SK-N-SH (cell line): ENCODE results near the gene CYP4F3. TPM values are rescaled to one million over a fixed set of nuclear protein-coding genes. Genes with fewer than 3 reads are reported as not detected.
"Not testable (repeated sequence)": the region's sequence is repeated elsewhere in the genome, so short reads cannot be mapped to it uniquely, and the experiment has no call there.

Experiments used
- CTCF ChIA-PET: fragments of 300-600, 350-600 bp; formaldehyde crosslinking; extraction: SDS; loops from one replicate; lab custom pipeline; 2021; lab: Yijun Ruan, JAX
- POLR2A ChIA-PET: fragments of 350-600 bp; sonication (Branson Sonifier 250); formaldehyde crosslinking; extraction: SDS; loops from one replicate; lab custom pipeline; 2020; ENCODE audit warnings: antibody characterized with exemption, inconsistent platforms; lab: Yijun Ruan, JAX
- DNase-seq: peaks from one replicate; pipeline ENCODE4 v3.0.0; 2012
- H2AFZ ChIP-seq: fragments of 200-600 bp; sonication (generic); 2 replicates; pipeline ENCODE4 v1.8.1; 2016; ENCODE audit warnings: antibody characterized with exemption, mild to moderate bottlenecking, low read depth
- H3F3A ChIP-seq: fragments of 200-600 bp; sonication (generic); replicated peaks from 2 replicates; pipeline ENCODE3; 2016; ENCODE audit warnings: antibody characterized with exemption, mild to moderate bottlenecking; ENCODE audit not compliant: insufficient read depth
- H3K27ac ChIP-seq, 2 experiments: fragments of 200-500 bp in 1 of 2; fragments of 200-600 bp in 1 of 2; sonication (Bioruptor generic) in 1 of 2; sonication (generic), shearing (Covaris generic) in 1 of 2; 2 replicates each; pipeline versions ENCODE4 v1.5.1 to v1.6.1; 2014 to 2016; ENCODE audit warnings: low read depth in 2 of 2, inconsistent platforms in 1 of 2, low read length in 1 of 2, mild to moderate bottlenecking in 1 of 2, mixed read lengths in 1 of 2
- H3K27me3 ChIP-seq: fragments of 200-600 bp; sonication (generic), shearing (Covaris generic); 2 replicates; pipeline ENCODE4 v1.6.1; 2016; ENCODE audit warnings: mixed run types; ENCODE audit not compliant: insufficient read depth
- H3K36me3 ChIP-seq, 2 experiments: fragments of 200-500 bp in 1 of 2; fragments of 200-600 bp in 1 of 2; sonication (Bioruptor generic) in 1 of 2; sonication (generic) in 1 of 2; replicated peaks in 1 of 2; 2 replicates each; pipeline versions ENCODE3 to v1.5.1; 2014 to 2016; ENCODE audit warnings: low read length in 1 of 2, mild to moderate bottlenecking in 1 of 2; ENCODE audit not compliant: insufficient read depth in 2 of 2, control insufficient read depth in 1 of 2
- H3K4me1 ChIP-seq, 2 experiments: fragments of 200-500 bp in 1 of 2; fragments of 200-600 bp in 1 of 2; sonication (Bioruptor generic) in 1 of 2; sonication (generic), shearing (Covaris generic) in 1 of 2; 2 replicates each; pipeline versions ENCODE4 v1.5.1 to v1.6.1; 2014 to 2016; ENCODE audit warnings: low read depth in 1 of 2, low read length in 1 of 2, mixed run types in 1 of 2; ENCODE audit not compliant: insufficient read depth in 2 of 2, control insufficient read depth in 1 of 2
- H3K4me2 ChIP-seq: fragments of 200-600 bp; sonication (generic), shearing (Covaris generic); 2 replicates; pipeline ENCODE4 v1.6.1; 2017; ENCODE audit warnings: mixed run types
- H3K4me3 ChIP-seq, 2 experiments: fragments of 200-500 bp in 1 of 2; fragments of 200-600 bp in 1 of 2; sonication (Bioruptor generic) in 1 of 2; sonication (generic), shearing (Covaris generic) in 1 of 2; 2 replicates each; pipeline versions ENCODE4 v1.5.1 to v1.8.1; 2014 to 2016; ENCODE audit warnings: low read depth in 2 of 2, inconsistent platforms in 1 of 2, low read length in 1 of 2, mild to moderate bottlenecking in 1 of 2, mixed read lengths in 1 of 2, moderate library complexity in 1 of 2
- H3K79me2 ChIP-seq: fragments of 200-600 bp; sonication (generic); 2 replicates; pipeline ENCODE4 v1.8.1; 2017; ENCODE audit warnings: mild to moderate bottlenecking; ENCODE audit not compliant: insufficient read depth
- H3K9ac ChIP-seq: fragments of 200-600 bp; sonication (generic); 2 replicates; pipeline ENCODE4 v1.6.1; 2017; ENCODE audit warnings: mixed run types
- H3K9me2 ChIP-seq: fragments of 200-600 bp; sonication (generic); 2 replicates; pipeline ENCODE4 v1.6.1; 2017; ENCODE audit warnings: mixed run types
- H3K9me3 ChIP-seq: fragments of 200-600 bp; sonication (generic); 2 replicates; pipeline ENCODE4 v1.6.1; 2017; ENCODE audit warnings: mixed run types, mild to moderate bottlenecking, moderate library complexity
- H4K20me1 ChIP-seq: fragments of 200-600 bp; sonication (generic); 2 replicates; pipeline ENCODE4 v1.6.1; 2017; ENCODE audit warnings: mild to moderate bottlenecking, mixed run types; ENCODE audit not compliant: insufficient read depth
- CHD2 ChIP-seq: fragments of 150-350 bp; IDR thresholded peaks from 2 replicates; pipeline ENCODE4 v1.6.1; 2018; ENCODE audit warnings: low read length; ENCODE audit not compliant: partially characterized antibody
- EP300 ChIP-seq, 2 experiments: IDR thresholded peaks; 2 replicates each; pipeline versions ENCODE4 v1.4.0 to v1.6.1; 2012; ENCODE audit warnings: borderline replicate concordance in 1 of 2, low read depth in 1 of 2, low read length in 1 of 2
- EZH2phosphoT487 ChIP-seq: fragments of 200-600 bp; sonication (generic); IDR thresholded peaks from 2 replicates; pipeline ENCODE4 v1.6.1; 2017; ENCODE audit warnings: low read depth, mixed run types, mild to moderate bottlenecking, antibody characterized with exemption, moderate library complexity, borderline replicate concordance
- FOSL2 ChIP-seq: IDR thresholded peaks from 2 replicates; pipeline ENCODE4 v1.4.0; 2012; ENCODE audit warnings: low read depth, mild to moderate bottlenecking, moderate library complexity, borderline replicate concordance
- FOXM1 ChIP-seq: IDR thresholded peaks from 2 replicates; pipeline ENCODE4 v1.4.0; 2012; ENCODE audit warnings: low read depth, mild to moderate bottlenecking
- GABPA ChIP-seq: IDR thresholded peaks from 2 replicates; pipeline ENCODE4 v1.4.0; 2012; ENCODE audit warnings: low read depth, mild to moderate bottlenecking
- JUND ChIP-seq: IDR thresholded peaks from 2 replicates; pipeline ENCODE4 v1.4.0; 2012
- MEF2A ChIP-seq: IDR thresholded peaks from 2 replicates; pipeline ENCODE4 v1.4.0; 2012; ENCODE audit warnings: low read depth, borderline replicate concordance
- MXI1 ChIP-seq: IDR thresholded peaks from 2 replicates; pipeline ENCODE4 v1.6.1; 2012; ENCODE audit warnings: mild to moderate bottlenecking, low read depth, low read length, improper control_type of control experiment
- NRF1 ChIP-seq: IDR thresholded peaks from 2 replicates; pipeline ENCODE4 v1.6.1; 2012; ENCODE audit warnings: low read depth, mild to moderate bottlenecking, low read length
- POLR2AphosphoS5 ChIP-seq: IDR thresholded peaks from 2 replicates; pipeline ENCODE4 v1.6.1; 2012; ENCODE audit warnings: low read depth, low read length
- RCOR1 ChIP-seq: fragments of 150-350 bp; IDR thresholded peaks from 2 replicates; pipeline ENCODE4 v1.6.1; 2017; ENCODE audit warnings: antibody characterized with exemption, low read length
- REST ChIP-seq: IDR thresholded peaks from 2 replicates; pipeline ENCODE4 v1.6.1; 2012; ENCODE audit warnings: mild to moderate bottlenecking, low read depth, low read length, moderate library complexity
- RFX5 ChIP-seq: IDR thresholded peaks from 2 replicates; pipeline ENCODE4 v1.6.1; 2012; ENCODE audit warnings: mild to moderate bottlenecking, improper control_type of control experiment, low read length
- SMC3 ChIP-seq: IDR thresholded peaks from 2 replicates; pipeline ENCODE4 v1.6.1; 2012; ENCODE audit warnings: low read depth, low read length, improper control_type of control experiment
- TAF1 ChIP-seq: IDR thresholded peaks from 2 replicates; pipeline ENCODE4 v1.6.1; 2012; ENCODE audit warnings: low read depth, mild to moderate bottlenecking, low read length, moderate library complexity, borderline replicate concordance
- TCF12 ChIP-seq: IDR thresholded peaks from 2 replicates; pipeline ENCODE4 v1.4.0; 2012
- USF1 ChIP-seq: IDR thresholded peaks from 2 replicates; pipeline ENCODE4 v1.4.0; 2012; ENCODE audit warnings: low read depth, borderline replicate concordance
- YY1 ChIP-seq: IDR thresholded peaks from 2 replicates; pipeline ENCODE4 v1.4.0; 2012; ENCODE audit warnings: low read depth, mild to moderate bottlenecking
- WGBS: methylation state at CpG from one replicate; pipeline ENCODE4 v1.1.6; 2017; ENCODE audit warnings: low lambda C conversion rate; 5-methylcytosine and 5-hydroxymethylcytosine counted together
- polyA plus RNA-seq, 3 experiments: library from polyadenylated mRNA; depleted of rRNA; stranded (reverse); fragments of >200 nt; gene quantifications; 2 replicates each; pipeline ENCODE4 v1.2.3, GENCODE V29; 2012

Gene CYP4F3
- polyA plus RNA-seq, 1 of the 3 experiments (the other 2 are of a cell fraction), result 0.08 TPM

DNA sequence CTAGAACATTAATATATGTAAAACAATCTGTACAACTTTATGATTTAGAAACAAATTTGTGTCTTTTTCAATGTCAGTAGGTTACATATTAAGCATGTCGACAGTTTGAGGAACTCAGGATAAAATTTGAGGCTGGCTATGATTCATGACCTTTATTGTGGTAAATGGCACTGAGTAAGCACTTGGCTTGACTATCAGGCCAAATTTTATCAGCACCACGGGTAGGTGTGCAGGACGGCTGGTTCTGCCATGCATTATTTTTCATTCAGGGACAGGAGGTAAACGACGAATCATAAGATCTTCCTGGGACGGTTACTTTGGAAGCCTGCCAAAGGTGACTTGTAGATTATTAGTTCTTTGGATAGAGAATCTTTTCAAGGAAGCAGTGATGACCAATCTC is 45.6 kb upstream of the CYP4F3 start:
- no peaks in the 10 kb centered on the region for H3F3A ChIP-seq
- no peaks in the 10 kb centered on the region for H3K79me2 ChIP-seq
- no peaks in the 10 kb centered on the region for H3K9me2 ChIP-seq
- no peaks in the 10 kb centered on the region for H3K9me3 ChIP-seq
- no peaks in the 10 kb centered on the region; the same call in 1 of the 2 replicates for H3K27me3 ChIP-seq
- H3K4me2 ChIP-seq, result no peak overlapping the region
- no peak overlapping the region for H3K27ac ChIP-seq
- CTCF ChIA-PET, result no interaction called here
- no peak overlapping the region for H3K9ac ChIP-seq
- WGBS, result 3% methylated on average over 6 of the region's 6 CpGs
- H2AFZ ChIP-seq, result no peak overlapping the region
- no peak for DNase-seq
- TF ChIP-seq CHD2, result no peak
- no peak for TF ChIP-seq MXI1
- no peak for TF ChIP-seq POLR2AphosphoS5
- TF ChIP-seq FOXM1, result no peak
- no peak for TF ChIP-seq GABPA
- TF ChIP-seq, all 33 proteins: peak for 0
- Histone ChIP-seq H3K4me3 (no peak overlapping the region), H3K36me3 (no peaks in the 10 kb centered on the region), H4K20me1 (no peaks in the 10 kb centered on the region), H3K4me1 (no peaks in the 10 kb centered on the region)
- POLR2A ChIA-PET, result no interaction called here

DNA sequence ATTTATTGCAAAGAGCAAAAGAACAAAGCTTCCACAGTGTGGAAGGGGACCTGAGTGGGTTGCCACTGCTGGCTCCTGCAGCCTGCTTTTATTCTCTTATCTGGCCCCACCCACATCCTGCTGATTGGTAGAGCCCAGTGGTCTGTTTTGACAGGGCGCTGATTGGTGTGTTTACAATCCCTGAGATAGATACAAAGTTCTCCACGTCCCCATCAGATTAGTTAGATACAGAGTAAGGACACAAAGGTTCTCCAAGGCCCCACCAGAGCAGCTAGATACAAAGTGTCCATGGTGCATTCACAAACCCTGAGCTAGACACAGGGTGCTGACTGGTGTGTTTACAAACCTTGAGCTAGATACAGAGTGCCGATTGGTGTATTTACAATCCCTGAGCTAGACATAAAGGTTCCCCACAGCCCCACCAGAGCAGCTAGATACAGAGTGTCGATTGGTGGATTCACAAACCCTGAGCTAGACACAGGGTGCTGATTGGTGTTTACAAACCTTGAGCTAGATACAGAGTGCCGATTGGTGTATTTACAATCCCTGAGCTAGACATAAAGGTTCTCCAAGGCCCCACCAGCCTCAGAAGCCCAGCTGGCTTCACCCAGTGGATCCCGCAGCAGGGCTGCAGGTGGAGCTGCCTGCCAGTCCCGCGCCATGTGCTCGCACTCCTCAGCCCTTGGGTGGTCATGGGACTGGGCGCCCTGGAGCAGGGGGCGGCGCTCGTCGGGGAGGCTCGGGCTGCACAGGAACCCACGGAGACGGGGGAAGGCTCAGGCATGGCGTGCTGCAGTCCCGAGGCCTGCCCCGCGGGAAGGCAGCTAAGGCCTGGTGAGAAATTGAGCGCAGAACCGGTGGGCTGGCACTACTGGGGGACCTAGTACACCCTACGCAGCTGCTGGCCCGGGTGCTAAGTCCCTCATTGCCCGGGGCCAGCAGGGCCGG is 32.4 kb upstream of the CYP4F3 start:
- H3K9me2 ChIP-seq, H4K20me1 ChIP-seq, H3F3A ChIP-seq, H3K36me3 ChIP-seq, H2AFZ ChIP-seq, H3K27ac ChIP-seq, H3K79me2 ChIP-seq, H3K9me3 ChIP-seq, H3K4me1 ChIP-seq, H3K4me3 ChIP-seq, POLR2A ChIA-PET, DNase-seq, H3K4me2 ChIP-seq, H3K9ac ChIP-seq: not testable (repeated sequence)
- CTCF ChIA-PET, result interaction anchor here (0.6 kb wide), 1 partner anchor 23 kb away, joined by 3 read pairs; no protein-coding TSS in a partner anchor
- peaks cover 38% of the 10 kb centered on the region; the same call in 1 of the 2 replicates for H3K27me3 ChIP-seq
- WGBS, result 10% methylated on average over 14 of the region's 27 CpGs

DNA sequence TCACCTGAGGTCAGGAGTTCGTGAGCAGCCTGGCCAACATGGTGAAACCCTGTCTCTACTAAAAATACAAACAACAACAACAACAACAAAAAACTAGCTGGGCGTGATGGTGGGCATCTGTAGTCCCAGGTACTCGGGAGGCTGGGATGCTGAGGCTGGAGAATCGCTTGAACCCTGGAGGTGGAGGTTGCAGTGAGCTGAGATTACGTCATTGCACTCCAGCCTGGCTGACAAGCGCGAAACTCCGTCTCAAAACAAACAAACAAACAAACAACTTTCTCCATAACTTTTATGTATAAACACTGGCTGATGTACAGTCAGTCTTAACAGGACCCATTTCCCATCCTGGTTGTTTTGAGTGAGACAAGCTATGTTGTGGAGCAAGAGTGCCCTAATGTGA is 31.4 kb upstream of the CYP4F3 start:
- no peaks in the 10 kb centered on the region for H3K9me2 ChIP-seq
- H2AFZ ChIP-seq, result no peak overlapping the region
- no peak for DNase-seq
- no peaks in the 10 kb centered on the region for H3K36me3 ChIP-seq
- H3K9me3 ChIP-seq, result no peaks in the 10 kb centered on the region
- no peak overlapping the region for H3K4me2 ChIP-seq
- no peaks in the 10 kb centered on the region for H4K20me1 ChIP-seq
- H3K79me2 ChIP-seq, result no peaks in the 10 kb centered on the region
- POLR2A ChIA-PET, result no interaction called here
- CTCF ChIA-PET, result no interaction called here
- 5% methylated on average over 8 of the region's 8 CpGs for WGBS
- no peaks in the 10 kb centered on the region for H3K4me1 ChIP-seq
- H3K27me3 ChIP-seq, result peaks cover 38% of the 10 kb centered on the region; the same call in 1 of the 2 replicates
- no peak overlapping the region for H3K9ac ChIP-seq
- H3K4me3 ChIP-seq, result no peak overlapping the region
- H3F3A ChIP-seq, result no peaks in the 10 kb centered on the region
- no peak overlapping the region for H3K27ac ChIP-seq
- TF ChIP-seq TCF12 (no peak), SMC3 (no peak), USF1 (no peak), RCOR1 (no peak), MEF2A (no peak), JUND (no peak), FOSL2 (no peak), RFX5 (no peak), EZH2phosphoT487 (no peak), MXI1 (no peak), YY1 (no peak), TAF1 (no peak), NRF1 (no peak), EP300 (IDR thresholded peaks at IDR 0.05; ENCODE audit: borderline replicate concordance in 1 of 2, low read depth in 1 of 2, low read length in 1 of 2) (no peak), REST (no peak)
